ENCODE data around the gene RPRD1B.

DNA sequence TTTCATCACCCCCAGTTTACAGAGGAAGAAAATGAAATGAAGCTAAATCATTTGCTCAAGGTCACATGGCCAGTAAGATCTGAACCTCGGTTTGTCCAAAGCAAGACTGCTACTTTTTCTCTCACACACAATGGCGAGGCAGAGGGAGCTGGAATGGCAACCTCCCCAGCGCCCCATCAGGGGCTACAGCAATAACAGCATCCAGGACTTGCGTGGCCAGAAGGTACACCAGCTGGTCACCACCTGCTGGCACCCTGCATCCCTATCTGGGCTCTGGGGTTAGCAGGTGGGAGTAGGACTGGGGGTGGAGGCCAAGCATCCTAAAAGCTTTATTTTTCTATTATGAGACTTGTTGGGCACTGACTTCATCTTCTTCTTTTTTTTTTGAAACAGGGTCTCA lies 41.6 kb upstream of the RPRD1B start:
- TF ChIP-seq, protein P1, sequence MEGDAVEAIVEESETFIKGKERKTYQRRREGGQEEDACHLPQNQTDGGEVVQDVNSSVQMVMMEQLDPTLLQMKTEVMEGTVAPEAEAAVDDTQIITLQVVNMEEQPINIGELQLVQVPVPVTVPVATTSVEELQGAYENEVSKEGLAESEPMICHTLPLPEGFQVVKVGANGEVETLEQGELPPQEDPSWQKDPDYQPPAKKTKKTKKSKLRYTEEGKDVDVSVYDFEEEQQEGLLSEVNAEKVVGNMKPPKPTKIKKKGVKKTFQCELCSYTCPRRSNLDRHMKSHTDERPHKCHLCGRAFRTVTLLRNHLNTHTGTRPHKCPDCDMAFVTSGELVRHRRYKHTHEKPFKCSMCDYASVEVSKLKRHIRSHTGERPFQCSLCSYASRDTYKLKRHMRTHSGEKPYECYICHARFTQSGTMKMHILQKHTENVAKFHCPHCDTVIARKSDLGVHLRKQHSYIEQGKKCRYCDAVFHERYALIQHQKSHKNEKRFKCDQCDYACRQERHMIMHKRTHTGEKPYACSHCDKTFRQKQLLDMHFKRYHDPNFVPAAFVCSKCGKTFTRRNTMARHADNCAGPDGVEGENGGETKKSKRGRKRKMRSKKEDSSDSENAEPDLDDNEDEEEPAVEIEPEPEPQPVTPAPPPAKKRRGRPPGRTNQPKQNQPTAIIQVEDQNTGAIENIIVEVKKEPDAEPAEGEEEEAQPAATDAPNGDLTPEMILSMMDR (IDR thresholded peaks at IDR 0.05; ENCODE audit: control extremely low read depth in 1 of 3, insufficient read depth in 1 of 3, low read depth in 1 of 3, low read length in 3 of 3) = no peak
- TF ChIP-seq NANOG (IDR thresholded peaks at IDR 0.05; ENCODE audit: insufficient read depth, low read depth, low read length, poor library complexity, severe bottlenecking) = no peak
- no peak for TF ChIP-seq TEAD4 (IDR thresholded peaks at IDR 0.05; ENCODE audit: low read depth, low read length)
- TF ChIP-seq JUN (IDR thresholded peaks at IDR 0.05; ENCODE audit: low read depth, low read length) = no peak
- TF ChIP-seq POLR2A (IDR thresholded peaks at IDR 0.05; ENCODE audit: control extremely low read depth in 1 of 2, low read depth in 2 of 2, low read length in 2 of 2) = no peak
- no peak for TF ChIP-seq POLR2AphosphoS5 (IDR thresholded peaks at IDR 0.05; ENCODE audit: low read depth, low read length)
- TF ChIP-seq RFX5 (IDR thresholded peaks at IDR 0.05; ENCODE audit: borderline replicate concordance, low read depth, low read length) = no peak
- TF ChIP-seq, protein P2, sequence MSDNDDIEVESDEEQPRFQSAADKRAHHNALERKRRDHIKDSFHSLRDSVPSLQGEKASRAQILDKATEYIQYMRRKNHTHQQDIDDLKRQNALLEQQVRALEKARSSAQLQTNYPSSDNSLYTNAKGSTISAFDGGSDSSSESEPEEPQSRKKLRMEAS (IDR thresholded peaks at IDR 0.05) = no peak
- no peak for TF ChIP-seq EZH2 (IDR thresholded peaks at IDR 0.05; ENCODE audit: low read depth, low read length, severe bottlenecking)
- TF ChIP-seq EP300 (IDR thresholded peaks at IDR 0.05; ENCODE audit: borderline replicate concordance in 1 of 2, low read depth in 2 of 2, low read length in 2 of 2) = no peak
- TF ChIP-seq KDM1A (IDR thresholded peaks at IDR 0.05; ENCODE audit: borderline replicate concordance, low read length) = no peak
- TF ChIP-seq GABPA (IDR thresholded peaks at IDR 0.05; ENCODE audit: borderline replicate concordance, insufficient read depth, low read length) = no peak
- TF ChIP-seq TAF1 (IDR thresholded peaks at IDR 0.05; ENCODE audit: low read depth, low read length) = no peak
- no peak for TF ChIP-seq RNF2 (IDR thresholded peaks at IDR 0.05; ENCODE audit: borderline replicate concordance, low read depth, low read length, missing control alignments, poor library complexity, severe bottlenecking)
